ENCODE data around the gene CHN1.
A peak's percentile ranks its signal among the peaks of the same experiment; 100 is the strongest.

The CHN1 gene

GRCh38 chr2:174761837-174762236 is 243.3 kb downstream of the CHN1 start:
- no peaks in the 10 kb centered on the region for H3K4me1 Mint-ChIP-seq
- H3K9me3 Mint-ChIP-seq, result no peaks in the 10 kb centered on the region
- DNase-seq (ENCODE audit: low spot score in 2 of 2) (no peak), ATAC-seq (ENCODE audit: low read depth) (no peak)
- peak overlapping the region; percentile 48 for H3K27ac Mint-ChIP-seq
- peaks cover 6% of the 10 kb centered on the region for H3K27me3 Mint-ChIP-seq
- no peaks in the 10 kb centered on the region for H3K36me3 Mint-ChIP-seq
- no peak overlapping the region for H3K4me3 Mint-ChIP-seq

GRCh38 chr2:174760845-174761473 is 244.2 kb downstream of the CHN1 start:
- H3K27me3 Mint-ChIP-seq, result peaks cover 6% of the 10 kb centered on the region
- H3K4me1 Mint-ChIP-seq, result no peaks in the 10 kb centered on the region
- no peak overlapping the region for H3K27ac Mint-ChIP-seq
- no peak overlapping the region for H3K4me3 Mint-ChIP-seq
- no peaks in the 10 kb centered on the region for H3K9me3 Mint-ChIP-seq
- ATAC-seq (ENCODE audit: low read depth), result no peak
- no peak for DNase-seq (ENCODE audit: low spot score in 2 of 2)
- H3K36me3 Mint-ChIP-seq, result no peaks in the 10 kb centered on the region

- H3K4me1 Mint-ChIP-seq, result no peaks in the 10 kb centered on the region
- H3K36me3 Mint-ChIP-seq, result no peaks in the 10 kb centered on the region
- H3K27ac Mint-ChIP-seq, result no peak overlapping the region
- DNase-seq (ENCODE audit: low spot score in 2 of 2) (no peak), ATAC-seq (ENCODE audit: low read depth) (no peak)
- peaks cover 6% of the 10 kb centered on the region for H3K27me3 Mint-ChIP-seq
- no peaks in the 10 kb centered on the region for H3K9me3 Mint-ChIP-seq
- no peak overlapping the region for H3K4me3 Mint-ChIP-seq
Measured at GRCh38 chr2:174759381-174760065, 245.7 kb downstream of the CHN1 start.

GRCh38 chr2:174756743-174757142 is 248.4 kb downstream of the CHN1 start:
- Mint-ChIP-seq H3K4me3 (no peak overlapping the region), H3K27ac (no peak overlapping the region), H3K27me3 (peaks cover 5% of the 10 kb centered on the region), H3K9me3 (no peaks in the 10 kb centered on the region), H3K36me3 (no peaks in the 10 kb centered on the region), H3K4me1 (peaks cover 12% of the 10 kb centered on the region)
- ATAC-seq (ENCODE audit: low read depth) (no peak), DNase-seq (ENCODE audit: low spot score in 2 of 2) (no peak)

GRCh38 chr2:174753038-174753633 is 252.0 kb downstream of the CHN1 start:
- Mint-ChIP-seq H3K4me1 (peaks cover 26% of the 10 kb centered on the region), H3K9me3 (no peaks in the 10 kb centered on the region), H3K27ac (peak overlapping the region; percentile 98), H3K27me3 (no peaks in the 10 kb centered on the region), H3K36me3 (no peaks in the 10 kb centered on the region), H3K4me3 (peak overlapping the region; percentile 65)
- peak; percentile 60 for ATAC-seq (ENCODE audit: low read depth)
- DNase-seq (ENCODE audit: low spot score in 2 of 2), result peak; percentile 64 to 81

GRCh38 chr2:174752403-174753037 is 252.7 kb downstream of the CHN1 start:
- ATAC-seq (ENCODE audit: low read depth) (peak; percentile 41), DNase-seq (ENCODE audit: low spot score in 2 of 2) (peak; percentile 27 to 58)
- Mint-ChIP-seq H3K4me1 (peaks cover 26% of the 10 kb centered on the region), H3K36me3 (no peaks in the 10 kb centered on the region), H3K27me3 (no peaks in the 10 kb centered on the region), H3K27ac (peak overlapping the region; percentile 98), H3K9me3 (no peaks in the 10 kb centered on the region), H3K4me3 (peak overlapping the region; percentile 65)

GRCh38 chr2:174750923-174751441 is 254.2 kb downstream of the CHN1 start:
- ATAC-seq (ENCODE audit: low read depth), result peak; percentile 41
- no peaks in the 10 kb centered on the region for H3K27me3 Mint-ChIP-seq
- H3K36me3 Mint-ChIP-seq, result no peaks in the 10 kb centered on the region
- no peaks in the 10 kb centered on the region for H3K9me3 Mint-ChIP-seq
- H3K4me1 Mint-ChIP-seq, result peaks cover 26% of the 10 kb centered on the region
- DNase-seq (ENCODE audit: low spot score in 2 of 2), result peak; percentile 65 to 74
- H3K4me3 Mint-ChIP-seq, result peak overlapping the region; percentile 55
- H3K27ac Mint-ChIP-seq, result peak overlapping the region; percentile 98

GRCh38 chr2:174749793-174750192 is 255.4 kb downstream of the CHN1 start:
- Mint-ChIP-seq H3K4me3 (peak overlapping the region; percentile 6), H3K36me3 (no peaks in the 10 kb centered on the region), H3K27ac (peak overlapping the region; percentile 98), H3K4me1 (peaks cover 26% of the 10 kb centered on the region), H3K9me3 (no peaks in the 10 kb centered on the region), H3K27me3 (no peaks in the 10 kb centered on the region)
- DNase-seq (ENCODE audit: low spot score in 2 of 2), result peak; percentile 45 to 59
- peak; percentile 45 for ATAC-seq (ENCODE audit: low read depth)

- peaks cover 26% of the 10 kb centered on the region for H3K4me1 Mint-ChIP-seq
- H3K4me3 Mint-ChIP-seq, result no peak overlapping the region
- H3K27me3 Mint-ChIP-seq, result no peaks in the 10 kb centered on the region
- DNase-seq (ENCODE audit: low spot score in 2 of 2) (peak; percentile 75 to 77), ATAC-seq (ENCODE audit: low read depth) (no peak)
- peak overlapping the region; percentile 98 for H3K27ac Mint-ChIP-seq
- H3K36me3 Mint-ChIP-seq, result no peaks in the 10 kb centered on the region
- no peaks in the 10 kb centered on the region for H3K9me3 Mint-ChIP-seq
Measured at GRCh38 chr2:174748948-174749347, 256.2 kb downstream of the CHN1 start.
